GM12801 (cell line): ENCODE results near the gene SENP7.

ENCODE experiments used
- TF ChIP-seq, protein P1 (sequence below): IDR thresholded peaks from one replicate; pipeline ENCODE4 v1.5.1; 2011; ENCODE audit warnings: control low read depth; ENCODE audit not compliant: insufficient read length; ENCODE audit errors: extremely low read depth

The SENP7 gene

DNA sequence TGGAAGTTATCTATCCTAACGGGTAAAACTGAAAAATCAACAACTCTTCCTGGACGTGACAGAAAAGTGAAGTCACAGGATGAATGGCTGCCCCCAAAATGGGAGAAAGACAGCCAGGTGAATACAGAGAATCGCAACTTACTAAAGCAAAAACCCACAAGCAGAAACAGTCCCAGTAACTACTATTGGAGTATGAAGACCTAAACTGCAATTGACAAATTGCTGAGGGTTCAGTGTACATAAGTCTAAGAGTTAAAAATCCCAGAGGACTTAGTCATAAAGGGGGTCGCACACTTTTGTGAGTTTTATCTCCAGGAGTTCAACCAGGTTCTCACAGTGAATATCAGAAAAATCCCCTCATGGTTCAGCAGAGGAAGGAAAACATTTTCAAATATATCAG is 135.8 kb downstream of the SENP7 start:
- TF ChIP-seq, protein P1, sequence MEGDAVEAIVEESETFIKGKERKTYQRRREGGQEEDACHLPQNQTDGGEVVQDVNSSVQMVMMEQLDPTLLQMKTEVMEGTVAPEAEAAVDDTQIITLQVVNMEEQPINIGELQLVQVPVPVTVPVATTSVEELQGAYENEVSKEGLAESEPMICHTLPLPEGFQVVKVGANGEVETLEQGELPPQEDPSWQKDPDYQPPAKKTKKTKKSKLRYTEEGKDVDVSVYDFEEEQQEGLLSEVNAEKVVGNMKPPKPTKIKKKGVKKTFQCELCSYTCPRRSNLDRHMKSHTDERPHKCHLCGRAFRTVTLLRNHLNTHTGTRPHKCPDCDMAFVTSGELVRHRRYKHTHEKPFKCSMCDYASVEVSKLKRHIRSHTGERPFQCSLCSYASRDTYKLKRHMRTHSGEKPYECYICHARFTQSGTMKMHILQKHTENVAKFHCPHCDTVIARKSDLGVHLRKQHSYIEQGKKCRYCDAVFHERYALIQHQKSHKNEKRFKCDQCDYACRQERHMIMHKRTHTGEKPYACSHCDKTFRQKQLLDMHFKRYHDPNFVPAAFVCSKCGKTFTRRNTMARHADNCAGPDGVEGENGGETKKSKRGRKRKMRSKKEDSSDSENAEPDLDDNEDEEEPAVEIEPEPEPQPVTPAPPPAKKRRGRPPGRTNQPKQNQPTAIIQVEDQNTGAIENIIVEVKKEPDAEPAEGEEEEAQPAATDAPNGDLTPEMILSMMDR, result no peak

DNA sequence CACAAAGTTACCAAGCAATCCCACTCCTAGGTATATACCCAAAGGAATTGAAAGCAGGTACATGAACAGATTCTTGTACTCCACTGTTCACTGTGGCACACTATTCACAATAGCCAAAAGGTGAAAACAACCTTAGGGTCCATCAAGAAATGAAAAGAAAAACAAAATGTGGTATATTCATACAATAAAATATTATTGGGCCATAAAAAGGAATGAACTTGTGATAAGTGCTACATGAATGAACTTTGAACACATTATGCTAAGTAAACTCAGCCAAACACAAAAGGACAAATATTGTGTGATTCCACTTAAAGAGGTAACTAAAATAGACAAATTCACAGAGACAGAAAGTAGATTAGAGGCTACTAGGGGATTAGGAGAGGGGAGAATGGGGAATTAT is 137.4 kb downstream of the SENP7 start:
- TF ChIP-seq, protein P1, result no peak

DNA sequence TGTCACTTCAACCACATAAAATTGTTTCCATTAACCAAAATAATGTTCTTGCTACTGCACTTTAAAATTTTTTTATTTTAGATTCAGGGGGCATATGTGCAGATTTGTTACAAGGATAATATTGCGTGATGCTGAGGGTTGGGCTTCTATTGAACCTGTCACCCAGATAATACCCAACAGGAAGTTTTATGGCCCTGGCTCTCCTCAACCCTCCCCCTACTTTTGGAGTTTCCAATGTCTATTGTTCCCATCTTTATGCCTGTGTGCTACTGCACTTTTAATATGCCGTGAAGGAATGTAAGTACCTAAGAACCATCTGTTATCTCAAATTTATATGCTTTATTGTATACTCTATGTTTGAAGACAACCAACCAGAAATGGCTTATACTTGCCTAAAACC is 150.6 kb downstream of the SENP7 start:
- TF ChIP-seq, protein P1, result no peak

DNA sequence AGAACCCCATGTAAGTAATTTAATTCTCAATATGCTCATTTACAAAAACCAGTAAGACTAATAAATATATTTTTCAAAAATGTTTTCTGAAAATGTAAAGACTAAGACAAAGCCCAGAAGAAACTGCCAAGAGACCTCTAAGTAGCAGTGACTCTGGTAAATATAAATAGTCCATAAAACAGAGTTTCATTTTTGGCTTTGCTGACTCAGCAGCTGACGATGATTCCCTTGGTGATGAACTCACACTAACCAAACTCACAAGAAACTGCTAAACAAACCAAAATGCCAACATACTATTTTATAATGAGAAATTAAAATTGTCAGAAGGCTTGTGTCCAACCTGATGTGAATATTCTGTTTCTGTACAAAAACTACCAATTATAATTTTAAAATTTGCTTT is 161.2 kb downstream of the SENP7 start:
- TF ChIP-seq, protein P1, result no peak

DNA sequence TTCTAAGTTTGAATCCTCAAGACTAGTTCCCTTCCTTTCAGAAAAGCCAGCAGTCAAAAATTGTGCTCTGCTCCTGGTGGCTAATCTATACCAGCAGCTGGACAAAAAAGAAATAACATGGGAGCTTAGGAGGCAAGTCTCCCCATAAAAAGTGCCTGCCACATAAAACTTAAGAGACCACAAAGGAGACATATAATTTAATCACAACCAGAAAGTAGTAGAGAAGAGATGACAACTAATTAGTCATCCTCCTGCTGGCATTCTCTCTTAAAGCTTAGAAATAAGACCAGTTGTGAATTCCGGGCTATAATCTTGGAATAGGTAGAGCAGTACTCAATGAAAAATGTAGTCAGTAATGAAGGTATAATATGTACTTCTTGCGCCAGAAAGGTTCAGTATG is 172.4 kb downstream of the SENP7 start:
- TF ChIP-seq, protein P1, result no peak

GRCh38 chr3:101333883-101334282 is 179.1 kb downstream of the SENP7 start:
- TF ChIP-seq, protein P1, result no peak

DNA sequence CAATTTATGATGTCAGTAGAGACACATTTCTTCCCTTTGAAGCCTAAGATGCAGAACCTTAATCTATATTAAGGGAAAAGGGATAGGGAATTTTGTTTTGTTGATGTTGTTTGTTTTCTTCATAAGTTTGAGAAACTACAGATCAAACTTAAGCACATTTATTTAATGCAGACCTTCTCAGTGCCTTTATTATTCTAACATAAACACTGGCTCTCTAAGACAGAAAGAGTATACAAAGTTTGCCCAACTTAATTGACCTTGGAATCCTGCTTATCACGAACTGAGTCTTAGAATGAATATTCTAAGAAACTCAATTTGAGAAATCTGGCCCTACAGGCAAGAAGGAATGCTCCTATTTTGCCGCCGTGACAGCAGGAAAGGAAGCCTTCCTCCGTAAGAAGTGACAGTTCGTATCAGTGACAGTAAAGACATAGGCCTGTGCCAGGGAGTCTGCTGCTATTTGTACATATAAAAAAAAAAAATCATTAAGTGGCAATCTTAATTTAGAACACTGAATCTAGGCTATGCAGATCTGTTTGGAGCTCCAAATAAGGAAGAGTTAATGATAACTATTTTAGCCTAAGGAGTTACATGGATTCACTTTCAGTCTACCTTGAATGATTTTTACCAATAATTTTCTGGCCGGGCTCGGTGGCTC is 183.9 kb downstream of the SENP7 start:
- TF ChIP-seq, protein P1, result no peak
